T-helper 17 cell (primary cell): ENCODE data around the gene RETREG1. TPM values are rescaled to one million over a fixed set of nuclear protein-coding genes. Genes with fewer than 3 reads are reported as not detected.
"Not testable (repeated sequence)": the region's sequence is repeated elsewhere in the genome, so short reads cannot be mapped to it uniquely, and the experiment has no call there.

Source experiments
- ATAC-seq: fragments of 150-1000 bp; cut with Tn5 transposase; 2 replicates; pipeline ENCODE4 v1.10.0; 2021; ENCODE audit warnings: mild to moderate bottlenecking, moderate library complexity
- DNase-seq, 3 donors: peaks; one replicate each; pipeline versions ENCODE4 v3.0.0 to v3.0.0-alpha.2; 2020 to 2021
- H3K9me3 ChIP-seq: one replicate; pipeline ENCODE4 v1.7.0; 2013; ENCODE audit warnings: low read length, mild to moderate bottlenecking; ENCODE audit not compliant: control insufficient read depth, poor library complexity, severe bottlenecking
- H3K27ac Mint-ChIP-seq: one replicate; pipeline ENCODE4 v1.8.0; 2022; ENCODE audit warnings: mild to moderate bottlenecking, moderate library complexity, mixed read lengths
- H3K27me3 Mint-ChIP-seq: one replicate; pipeline ENCODE4 v1.8.0; 2022; ENCODE audit warnings: mixed read lengths
- H3K36me3 Mint-ChIP-seq: one replicate; pipeline ENCODE4 v1.8.0; 2022; ENCODE audit warnings: low read depth, mixed read lengths
- H3K4me1 Mint-ChIP-seq: one replicate; pipeline ENCODE4 v1.8.0; 2022; ENCODE audit warnings: mild to moderate bottlenecking, mixed read lengths
- H3K4me3 Mint-ChIP-seq: one replicate; pipeline ENCODE4 v1.8.0; 2022; ENCODE audit warnings: mild to moderate bottlenecking, moderate library complexity, mixed read lengths
- total RNA-seq, 4 donors: library from RNA in 2 of 4; stranded (reverse) in 2 of 4; gene quantifications; one replicate each; pipeline ENCODE4 v1.2.3 and lab custom pipeline; 2022 to 2026

RETREG1 gene
- total RNA-seq, 2 donors from 2014 or later = 30.2 to 37.8 TPM

DNA sequence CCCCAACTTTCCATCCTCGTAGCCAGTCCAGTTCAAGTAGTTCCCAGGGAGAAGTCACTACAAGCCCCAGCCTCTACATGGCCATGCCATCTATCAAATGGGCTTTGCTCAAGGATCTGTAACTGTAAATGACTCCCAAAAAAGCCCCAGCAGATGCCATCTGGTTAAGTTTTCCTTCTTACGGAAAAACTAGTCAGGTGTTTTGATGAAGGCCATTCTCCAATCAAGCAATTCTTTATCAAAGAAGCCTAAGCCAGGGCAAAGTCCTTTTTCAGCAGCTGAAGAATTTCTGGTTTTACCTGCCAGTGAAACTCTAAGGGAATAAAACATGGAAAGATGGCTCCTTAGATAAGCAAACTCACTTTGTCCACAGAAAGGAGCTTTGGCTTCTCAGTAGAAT, 129.3 kb downstream of the RETREG1 start:
- H3K36me3 Mint-ChIP-seq = no peaks in the 10 kb centered on the region
- no peak overlapping the region for H3K4me3 Mint-ChIP-seq
- peaks cover 27% of the 10 kb centered on the region for H3K4me1 Mint-ChIP-seq
- H3K27ac Mint-ChIP-seq = peak overlapping the region; percentile 67
- DNase-seq = no peak
- no peaks in the 10 kb centered on the region for H3K9me3 ChIP-seq
- H3K27me3 Mint-ChIP-seq = no peaks in the 10 kb centered on the region
- ATAC-seq = no peak

DNA sequence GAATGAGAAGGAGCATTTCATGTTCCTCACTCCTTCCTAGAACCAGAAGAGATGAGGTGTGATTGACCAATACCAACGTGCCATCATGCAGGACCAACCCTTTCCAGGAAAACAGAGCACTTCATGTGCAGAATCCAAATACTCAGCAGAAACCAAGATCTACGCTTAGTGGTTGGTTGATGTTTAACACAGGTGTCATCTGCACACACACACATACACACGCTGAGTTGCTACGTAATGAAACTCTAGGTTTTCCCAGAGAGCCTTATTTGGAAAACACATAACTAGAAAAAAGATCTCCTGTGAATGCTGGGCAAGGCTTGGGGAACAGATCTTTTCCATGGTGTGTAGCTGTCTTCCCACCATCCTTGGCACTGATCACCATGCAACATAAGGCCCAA, 130.1 kb downstream of the RETREG1 start:
- Mint-ChIP-seq H3K36me3 (no peaks in the 10 kb centered on the region), H3K27me3 (no peaks in the 10 kb centered on the region), H3K27ac (peak overlapping the region; percentile 67), H3K4me3 (no peak overlapping the region), H3K4me1 (peaks cover 22% of the 10 kb centered on the region)
- H3K9me3 ChIP-seq = no peaks in the 10 kb centered on the region
- no peak for DNase-seq
- no peak for ATAC-seq

DNA sequence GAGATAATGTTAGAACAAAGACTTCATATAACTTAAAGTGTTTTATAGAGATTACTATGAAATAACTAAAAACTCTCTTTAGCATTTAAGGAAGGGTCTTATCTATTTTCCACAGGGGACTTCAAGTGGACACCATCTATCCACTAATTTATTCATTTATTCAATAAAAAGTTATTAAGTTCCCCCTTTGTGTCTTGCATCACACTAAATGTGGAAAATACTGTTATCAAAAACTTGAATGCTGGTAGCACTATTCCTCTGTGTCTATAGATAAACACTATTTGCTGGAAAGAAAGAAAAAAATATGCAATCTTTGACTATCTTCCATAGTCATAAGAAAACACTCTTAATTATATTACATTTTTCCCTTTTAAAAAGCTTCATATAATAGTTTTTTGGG, 131.1 kb downstream of the RETREG1 start:
- no peak for ATAC-seq
- no peak overlapping the region for H3K27ac Mint-ChIP-seq

DNA sequence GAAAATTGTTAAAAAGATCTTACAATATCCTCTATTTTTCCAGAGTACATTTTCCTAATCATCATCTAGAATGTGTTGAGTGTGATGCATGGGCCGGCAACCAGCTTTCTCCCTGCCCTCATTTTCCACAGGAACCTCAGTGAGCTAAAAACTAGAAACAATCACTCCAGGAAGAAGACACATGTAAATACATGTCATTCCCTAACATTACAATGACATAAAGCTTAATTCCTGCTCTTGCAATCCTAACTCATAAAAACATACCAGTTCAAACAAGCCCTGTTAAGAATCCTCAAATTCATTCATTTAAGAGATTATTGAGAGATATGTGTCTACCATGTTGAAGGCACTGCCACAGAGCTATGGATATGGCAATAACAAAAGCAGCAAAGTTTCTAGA, 132.7 kb downstream of the RETREG1 start:
- Mint-ChIP-seq H3K4me1 (peaks cover 19% of the 10 kb centered on the region), H3K36me3 (no peaks in the 10 kb centered on the region), H3K27ac (no peak overlapping the region), H3K4me3 (no peak overlapping the region), H3K27me3 (no peaks in the 10 kb centered on the region)
- ATAC-seq (no peak), DNase-seq (no peak)
- no peaks in the 10 kb centered on the region for H3K9me3 ChIP-seq

More for the DNA sequence above, 131.1 kb downstream of the RETREG1 start:
- H3K9me3 ChIP-seq = no peaks in the 10 kb centered on the region
- DNase-seq = no peak
- Mint-ChIP-seq H3K36me3 (no peaks in the 10 kb centered on the region), H3K4me1 (peaks cover 17% of the 10 kb centered on the region), H3K4me3 (no peak overlapping the region), H3K27me3 (no peaks in the 10 kb centered on the region)

DNA sequence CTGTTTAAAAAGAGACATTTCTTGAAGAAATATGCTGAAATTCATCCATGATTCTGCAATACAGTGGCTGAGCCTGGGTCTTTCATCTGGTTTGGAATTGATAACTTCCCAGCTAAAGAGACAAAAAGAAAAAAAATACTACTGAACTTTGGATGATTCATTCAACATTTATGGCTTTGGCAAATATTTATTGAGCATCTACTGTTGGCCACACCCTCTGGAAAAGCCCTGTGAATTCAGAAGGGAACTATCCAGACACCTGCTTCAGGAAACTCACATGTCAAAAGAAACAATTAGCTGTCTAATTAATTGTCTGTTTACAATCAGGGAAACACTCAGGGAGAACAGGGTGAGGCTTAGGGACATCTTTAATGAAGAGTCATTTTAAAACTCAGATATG, 133.4 kb downstream of the RETREG1 start:
- Mint-ChIP-seq H3K4me1 (peaks cover 19% of the 10 kb centered on the region), H3K4me3 (no peak overlapping the region), H3K27ac (no peak overlapping the region), H3K27me3 (no peaks in the 10 kb centered on the region), H3K36me3 (no peaks in the 10 kb centered on the region)
- H3K9me3 ChIP-seq = no peaks in the 10 kb centered on the region
- no peak for ATAC-seq
- no peak for DNase-seq

DNA sequence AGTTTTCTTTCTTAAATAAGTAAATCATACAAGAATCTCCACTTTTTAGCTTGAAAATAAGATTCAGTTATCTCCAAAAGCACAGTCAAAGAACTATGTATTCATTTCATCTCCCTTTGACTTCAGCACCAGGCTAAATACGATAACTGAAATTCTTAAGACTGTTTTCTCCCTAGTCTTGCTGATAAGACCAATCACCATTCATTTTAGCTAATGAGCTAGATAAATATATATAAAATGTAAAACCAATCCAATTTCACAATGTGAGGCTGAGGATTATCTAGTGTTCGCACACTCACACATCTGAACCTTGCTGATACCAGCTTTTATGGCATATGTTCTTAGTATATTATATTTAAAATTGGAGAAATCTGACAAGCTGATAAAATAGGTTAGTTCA, 133.9 kb downstream of the RETREG1 start:
- Mint-ChIP-seq H3K27ac (no peak overlapping the region), H3K36me3 (no peaks in the 10 kb centered on the region), H3K4me1 (peaks cover 15% of the 10 kb centered on the region), H3K4me3 (no peak overlapping the region), H3K27me3 (no peaks in the 10 kb centered on the region)
- H3K9me3 ChIP-seq = no peaks in the 10 kb centered on the region
- DNase-seq = no peak
- ATAC-seq = no peak

DNA sequence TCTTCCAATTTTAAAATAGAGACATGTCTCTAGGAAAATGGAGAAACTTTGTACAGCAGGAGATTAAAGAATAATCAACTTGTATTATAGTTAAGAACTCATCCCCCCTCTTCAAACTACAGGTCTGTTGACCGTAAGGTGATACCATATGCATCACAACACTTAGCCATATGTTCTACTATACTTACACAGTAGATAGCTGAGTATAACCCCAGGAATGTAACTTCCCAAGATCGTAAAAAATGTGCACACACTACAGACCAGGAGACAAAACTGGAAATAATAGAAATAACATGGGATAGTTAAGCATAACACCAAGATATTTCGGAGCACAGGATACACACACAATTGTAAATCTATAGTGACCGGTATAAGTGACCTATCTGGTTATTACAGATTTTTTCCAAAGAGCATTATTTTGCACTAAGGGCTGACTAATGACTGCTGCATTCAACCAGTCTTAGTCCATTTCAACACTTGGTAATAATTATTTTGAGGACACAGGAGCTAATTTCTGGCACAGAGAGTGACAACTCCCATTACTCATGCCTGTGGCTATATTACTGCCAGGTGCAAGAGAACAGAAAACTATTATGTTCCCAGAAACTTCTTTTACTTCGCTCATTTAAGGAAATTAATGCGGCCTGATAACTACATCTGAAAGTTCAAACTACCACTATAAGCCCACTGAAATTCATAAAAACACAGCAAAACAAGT, 135.8 kb downstream of the RETREG1 start:
- H3K4me3 Mint-ChIP-seq = no peak overlapping the region
- DNase-seq (no peak), ATAC-seq (no peak)
- H3K27me3 Mint-ChIP-seq = no peaks in the 10 kb centered on the region
- H3K9me3 ChIP-seq = no peaks in the 10 kb centered on the region
- H3K27ac Mint-ChIP-seq = no peak overlapping the region
- H3K4me1 Mint-ChIP-seq = peaks cover 10% of the 10 kb centered on the region
- no peaks in the 10 kb centered on the region for H3K36me3 Mint-ChIP-seq

DNA sequence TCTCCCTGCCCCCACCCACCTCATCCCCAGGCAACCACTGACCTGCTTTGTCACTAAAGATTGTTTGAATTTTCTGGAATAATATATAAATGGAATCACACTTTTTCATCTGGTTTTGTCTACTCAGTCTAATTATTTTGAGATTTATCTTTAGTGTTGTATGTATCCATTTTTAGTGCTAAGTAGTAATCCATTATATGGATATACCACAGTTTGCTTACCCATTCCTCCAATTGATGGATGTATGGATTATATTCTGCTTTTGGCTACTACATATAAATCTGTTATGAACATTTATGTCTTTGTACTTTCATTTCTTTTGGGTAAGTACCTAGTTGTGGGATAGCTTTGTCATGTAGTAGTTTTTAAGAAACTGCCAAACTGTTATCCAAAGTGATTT, 136.7 kb downstream of the RETREG1 start:
- Mint-ChIP-seq H3K4me3 (no peak overlapping the region), H3K36me3 (no peaks in the 10 kb centered on the region), H3K27ac (no peak overlapping the region), H3K4me1 (peaks cover 12% of the 10 kb centered on the region), H3K27me3 (no peaks in the 10 kb centered on the region)
- H3K9me3 ChIP-seq = no peaks in the 10 kb centered on the region
- ATAC-seq (no peak), DNase-seq (no peak)

DNA sequence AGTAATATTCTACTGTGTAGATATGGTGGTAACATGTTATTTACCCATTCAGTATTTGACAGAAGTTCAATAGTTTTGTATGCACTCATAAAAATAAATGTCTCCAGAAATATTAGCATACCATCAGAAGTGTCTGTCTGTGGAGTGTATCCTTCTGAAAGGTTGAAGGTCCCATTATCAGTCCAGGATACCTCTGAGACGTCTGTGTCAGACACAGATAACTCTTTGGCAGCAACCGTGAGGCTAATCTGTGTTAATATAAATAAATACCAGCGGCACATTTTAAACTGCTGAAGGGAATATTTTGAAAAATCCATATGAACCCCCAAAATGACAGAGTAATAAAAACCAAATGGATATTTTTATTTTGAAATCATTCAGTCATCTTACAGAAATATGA, 139.3 kb downstream of the RETREG1 start:
- no peaks in the 10 kb centered on the region for H3K36me3 Mint-ChIP-seq

DNA sequence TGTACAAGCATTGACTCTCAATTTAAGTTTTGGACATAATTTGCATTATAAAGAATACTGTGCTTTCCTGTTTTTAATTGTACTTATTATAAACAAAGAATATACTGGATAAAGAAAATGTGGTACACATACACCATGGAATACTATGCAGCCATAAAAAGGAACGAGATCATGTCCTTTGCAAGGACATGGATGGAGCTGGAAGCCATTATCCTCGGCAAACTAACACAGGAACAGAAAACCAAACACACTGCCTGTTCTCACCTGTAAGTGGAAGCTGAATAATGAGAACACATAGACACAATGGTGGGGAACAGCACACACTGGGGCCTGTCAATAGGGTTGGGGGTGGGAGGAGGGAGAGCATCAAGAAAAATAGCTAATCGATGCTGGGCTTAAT, 140.4 kb downstream of the RETREG1 start:
- H3K9me3 ChIP-seq, H3K4me1 Mint-ChIP-seq, ATAC-seq, H3K27me3 Mint-ChIP-seq, DNase-seq, H3K4me3 Mint-ChIP-seq, H3K36me3 Mint-ChIP-seq, H3K27ac Mint-ChIP-seq: not testable (repeated sequence)

More for the DNA sequence above, 139.3 kb downstream of the RETREG1 start:
- ATAC-seq (no peak), DNase-seq (no peak)
- no peaks in the 10 kb centered on the region for H3K9me3 ChIP-seq
- H3K4me3 Mint-ChIP-seq = no peak overlapping the region
- no peak overlapping the region for H3K27ac Mint-ChIP-seq
- no peaks in the 10 kb centered on the region for H3K27me3 Mint-ChIP-seq
- peaks cover 8% of the 10 kb centered on the region for H3K4me1 Mint-ChIP-seq

DNA sequence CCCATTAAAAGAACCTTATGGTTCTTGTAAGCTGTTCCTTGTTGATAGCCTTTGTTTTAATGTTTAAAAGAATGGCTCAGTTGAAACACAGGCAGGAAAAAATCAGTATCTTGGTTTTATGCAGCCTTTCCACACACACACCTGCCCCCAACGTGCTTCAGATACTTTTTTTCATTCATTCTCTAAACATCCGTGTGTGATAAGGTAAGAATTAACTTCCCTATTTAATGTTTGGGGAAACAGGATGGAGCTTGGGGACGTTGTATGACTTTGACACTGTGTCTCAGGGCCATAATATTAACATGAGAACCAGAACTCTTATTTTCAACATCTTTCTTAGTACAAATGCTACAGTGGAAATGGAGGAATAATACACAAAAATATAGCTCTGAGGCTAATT, 145.4 kb downstream of the RETREG1 start:
- no peak overlapping the region for H3K4me3 Mint-ChIP-seq
- H3K9me3 ChIP-seq = no peaks in the 10 kb centered on the region
- DNase-seq (no peak), ATAC-seq (no peak)
- no peaks in the 10 kb centered on the region for H3K27me3 Mint-ChIP-seq
- H3K27ac Mint-ChIP-seq = no peak overlapping the region
- H3K4me1 Mint-ChIP-seq = peaks cover 23% of the 10 kb centered on the region
- no peaks in the 10 kb centered on the region for H3K36me3 Mint-ChIP-seq

DNA sequence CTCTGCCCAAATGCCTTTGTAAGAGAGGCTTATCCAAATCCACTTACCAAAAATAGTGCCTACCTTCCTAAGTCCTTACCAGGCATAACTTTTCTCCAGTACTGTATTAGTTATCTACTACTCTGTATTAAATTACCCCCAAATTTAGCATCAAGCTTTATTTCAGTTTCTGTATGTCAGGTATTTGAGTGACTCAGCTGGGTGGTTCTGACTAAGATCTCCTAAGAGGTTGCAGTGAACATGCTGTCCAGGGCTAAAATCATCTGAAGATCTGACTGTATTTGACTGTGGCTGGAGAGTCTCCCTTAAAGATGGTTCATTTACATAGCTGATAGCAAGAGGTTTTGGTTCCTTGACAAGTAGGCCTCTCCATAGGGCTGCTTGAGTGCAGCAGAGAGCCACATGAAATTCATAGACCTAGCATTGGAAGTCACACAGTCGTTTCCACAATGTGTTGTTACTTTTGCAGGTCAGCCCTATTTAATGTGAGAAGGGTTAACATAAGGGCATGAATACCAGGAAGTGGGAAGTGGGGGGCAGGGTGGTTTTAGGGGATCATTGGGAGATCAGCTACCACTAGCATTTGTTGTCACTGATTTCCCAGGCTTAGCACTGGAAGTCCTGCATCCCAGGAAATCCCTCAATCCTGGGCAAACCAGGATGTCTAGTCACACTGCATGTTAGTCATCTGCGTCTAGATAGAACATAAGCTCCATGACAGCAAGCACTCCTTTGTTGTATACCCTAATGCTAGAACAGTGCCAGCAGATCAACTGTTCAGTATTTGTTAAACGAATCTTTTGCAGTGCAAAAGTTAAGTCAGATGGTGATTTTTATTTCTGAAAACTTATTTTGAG, 149.2 kb downstream of the RETREG1 start:
- no peak for DNase-seq
- H3K36me3 Mint-ChIP-seq = peaks cover 2% of the 10 kb centered on the region
- H3K27me3 Mint-ChIP-seq = no peaks in the 10 kb centered on the region
- H3K4me1 Mint-ChIP-seq = peaks cover 45% of the 10 kb centered on the region
- H3K27ac Mint-ChIP-seq = peak overlapping the region; percentile 99
- H3K4me3 Mint-ChIP-seq = peak overlapping the region; percentile 79
- no peak for ATAC-seq
- no peaks in the 10 kb centered on the region for H3K9me3 ChIP-seq

DNA sequence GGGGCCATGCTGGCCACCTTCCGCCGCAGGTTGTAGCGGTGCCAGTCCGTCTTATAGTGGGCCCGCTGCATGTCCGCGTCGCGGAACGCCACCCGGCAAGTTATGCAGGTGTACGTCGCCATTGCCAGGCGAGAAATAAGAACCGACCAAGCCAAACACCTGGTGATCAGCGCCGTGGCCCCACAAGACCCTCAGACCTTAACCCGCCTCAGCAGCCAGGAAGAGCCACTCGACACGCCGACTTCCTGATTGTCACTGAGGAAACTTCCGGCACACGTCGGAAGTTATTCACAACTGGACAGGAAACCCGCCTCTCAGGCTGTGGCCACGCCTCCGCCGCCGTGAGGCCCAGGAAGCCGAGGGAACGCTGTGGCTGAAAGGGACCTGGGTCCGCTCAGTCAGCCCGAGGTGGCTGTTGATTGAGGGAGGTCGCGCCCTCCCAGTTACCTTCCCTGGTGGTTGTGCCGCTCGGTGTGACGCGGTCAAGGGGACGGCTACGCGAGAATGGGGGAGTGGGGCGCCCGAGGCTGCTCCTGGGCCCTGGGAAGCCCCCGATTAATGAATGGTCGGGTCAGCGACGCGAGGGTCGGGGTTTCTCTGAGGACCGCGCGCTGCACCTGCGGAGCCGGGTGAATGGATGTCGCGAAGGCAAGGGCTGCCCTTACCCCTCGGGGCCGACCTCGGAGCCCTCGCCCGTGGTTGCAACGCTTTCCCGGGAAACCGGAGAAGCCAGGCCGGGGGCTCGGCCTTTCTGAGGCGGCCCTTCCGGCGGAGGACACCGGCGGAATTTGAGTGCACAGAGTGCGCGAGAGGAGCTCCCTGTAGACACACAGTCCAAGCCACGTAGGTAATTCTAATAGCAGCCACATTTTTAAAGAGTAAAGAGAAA, 151.0 kb downstream of the RETREG1 start, which contains the start of gene ZNF622:
ZNF622 (minus strand) TSS at position 257 of the 889 bp plus-strand sequence; CDS start at position 122, 135 bp downstream.
- peak within 1 kb of the TSS; percentile 99 for H3K27ac Mint-ChIP-seq
- peak within 1 kb of the TSS; percentile 99 for H3K4me3 Mint-ChIP-seq
- H3K9me3 ChIP-seq = no peaks in the 10 kb centered on the region
- ATAC-seq (peak; percentile 93), DNase-seq (peak; percentile 77 to 81 (median 77))
- H3K36me3 Mint-ChIP-seq = peaks cover 9% of the 10 kb centered on the region
- peaks cover 61% of the 10 kb centered on the region for H3K4me1 Mint-ChIP-seq
- no peaks in the 10 kb centered on the region for H3K27me3 Mint-ChIP-seq
